IPS DF 19.7 (cell line): Measurements from ENCODE around the gene RBMY1J.
A peak's percentile ranks its signal among the peaks of the same experiment; 100 is the strongest.
"Not testable (repeated sequence)": the region's sequence is repeated elsewhere in the genome, so short reads cannot be mapped to it uniquely, and the experiment has no call there.

Experiments used
- DNase-seq: peaks from one replicate; pipeline ENCODE4 v3.0.0-alpha.2; 2013; ENCODE audit warnings: low read depth, low spot score

Gene RBMY1J

DNA sequence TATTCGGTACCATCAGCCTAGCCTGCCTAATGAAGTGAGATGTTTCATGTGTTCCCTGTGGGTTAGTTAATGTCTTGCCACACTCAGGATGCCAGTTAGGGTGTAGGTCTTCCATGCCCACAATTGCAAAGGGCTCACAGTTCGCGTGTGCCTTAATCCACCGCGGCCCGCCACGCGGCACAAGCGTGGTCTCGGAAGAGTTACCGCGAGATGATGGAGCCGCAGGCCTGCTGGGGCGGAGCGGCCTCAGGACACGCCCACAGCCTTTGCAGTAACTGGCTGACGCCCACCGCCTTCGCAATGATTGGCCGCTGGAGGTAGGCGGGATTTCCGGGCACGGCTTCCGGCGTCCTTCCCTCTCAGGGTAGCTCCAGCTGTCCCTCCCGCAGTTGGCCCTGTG is at the start of gene RBMY1J:
Gene RBMY1J (plus strand): TSS at position 301 of the 400 bp plus-strand sequence. CDS start 2,038 bp downstream, outside the sequence.
- not testable (repeated sequence) for DNase-seq

- no peak for DNase-seq
Observed at GRCh38 chrY:22367416-22367815, 35.8 kb upstream of the RBMY1J start.

- no peak for DNase-seq
Observed at GRCh38 chrY:22370623-22371022, 32.6 kb upstream of the RBMY1J start.

GRCh38 chrY:22373494-22373893 is 29.7 kb upstream of the RBMY1J start:
- peak; percentile 5 for DNase-seq

GRCh38 chrY:22444718-22445396 is 41.6 kb downstream of the RBMY1J start:
- DNase-seq = not testable (repeated sequence)

GRCh38 chrY:22455522-22455921 is 52.3 kb downstream of the RBMY1J start:
- DNase-seq = not testable (repeated sequence)

DNA sequence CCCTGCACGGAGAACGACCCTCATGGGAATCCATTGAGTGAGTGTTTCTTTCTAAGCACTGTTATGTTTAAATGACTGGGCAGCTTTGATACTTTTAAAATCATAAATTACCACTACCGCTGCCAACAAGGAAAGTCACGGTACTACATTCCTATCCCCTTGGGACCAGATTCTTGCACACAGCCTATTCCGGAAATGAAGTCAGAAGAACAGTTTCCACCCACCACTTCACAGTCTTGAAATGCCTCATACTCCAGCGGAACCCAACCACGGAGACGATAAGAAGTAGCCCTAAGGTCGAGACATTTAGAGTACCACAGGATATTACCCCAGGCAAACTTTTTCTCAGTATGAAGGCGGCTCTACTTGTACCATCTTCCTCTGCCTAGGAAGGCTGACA is 58.8 kb downstream of the RBMY1J start:
- not testable (repeated sequence) for DNase-seq
